HepG2 (cell line): ENCODE results near the gene RPAP2. TPM values are rescaled to one million over a fixed set of nuclear protein-coding genes. Genes with fewer than 3 reads are reported as not detected.

Experiments
- ARNT2 ChIP-seq: sonication (generic); formaldehyde crosslinking; IDR thresholded peaks from 2 replicates; pipeline ENCODE4 v1.8.0; 2022; ENCODE audit warnings: mild to moderate bottlenecking, low read depth, missing genetic modification reagents, moderate library complexity
- EED ChIP-seq: sonication (generic); formaldehyde crosslinking; IDR thresholded peaks from 2 replicates; pipeline ENCODE4 v1.5.0; 2020; ENCODE audit warnings: mild to moderate bottlenecking, missing genetic modification reagents
- FOXO1 ChIP-seq: sonication (generic); formaldehyde crosslinking; IDR thresholded peaks from 2 replicates; pipeline ENCODE4 v1.4.0; 2020; ENCODE audit warnings: missing genetic modification reagents
- GFI1 ChIP-seq: sonication (generic); formaldehyde crosslinking; IDR thresholded peaks from 2 replicates; pipeline ENCODE4 v1.5.0; 2020; ENCODE audit warnings: missing genetic modification reagents, mild to moderate bottlenecking, borderline replicate concordance
- HNRNPL ChIP-seq: fragments of 200-400 bp; formaldehyde crosslinking; IDR thresholded peaks from 2 replicates; pipeline ENCODE4 v1.6.1; 2017; ENCODE audit warnings: mild to moderate bottlenecking, low read depth, low read length
- HOXA3 ChIP-seq: sonication (generic); formaldehyde crosslinking; IDR thresholded peaks from 2 replicates; pipeline ENCODE4 v1.5.0; 2020; ENCODE audit warnings: missing genetic modification reagents
- HOXA7 ChIP-seq: sonication (generic); formaldehyde crosslinking; IDR thresholded peaks from 2 replicates; pipeline ENCODE4 v1.8.1; 2022; ENCODE audit warnings: mild to moderate bottlenecking, missing genetic modification reagents, moderate library complexity
- KDM3A ChIP-seq: IDR thresholded peaks from 2 replicates; pipeline ENCODE4 v1.6.1; 2018; ENCODE audit warnings: low read depth, missing compliant biosample characterization
- KMT2B ChIP-seq: IDR thresholded peaks from 2 replicates; pipeline ENCODE4 v1.6.1; 2016; ENCODE audit warnings: missing genetic modification reagents, missing compliant biosample characterization
- LCORL ChIP-seq, 2 experiments: fragments of 450-650 bp in 1 of 2; sonication (generic) in 1 of 2; formaldehyde crosslinking in 1 of 2; IDR thresholded peaks; 2 replicates each; pipeline versions ENCODE4 v1.5.0 to v1.6.1; 2017 to 2020; ENCODE audit warnings: antibody characterized with exemption in 1 of 2, missing genetic modification reagents in 1 of 2
- PLRG1 ChIP-seq: fragments of 450-650 bp; conservative IDR thresholded peaks from 2 replicates; pipeline ENCODE4 v1.6.1; 2016
- RBM22 ChIP-seq: fragments of 200-400 bp; formaldehyde crosslinking; optimal IDR thresholded peaks from 2 replicates; pipeline ENCODE3; 2017; ENCODE audit warnings: mild to moderate bottlenecking, low read length, moderate library complexity
- SPEN ChIP-seq: sonication (generic); formaldehyde crosslinking; IDR thresholded peaks from 2 replicates; pipeline ENCODE4 v1.5.1; 2020; ENCODE audit warnings: low read depth, mild to moderate bottlenecking, missing genetic modification reagents
- THAP11 ChIP-seq: IDR thresholded peaks from 2 replicates; pipeline ENCODE4 v1.6.1; 2016; ENCODE audit warnings: missing biosample characterization, missing genetic modification reagents
- ZFP36L2 ChIP-seq: sonication (generic); formaldehyde crosslinking; IDR thresholded peaks from 2 replicates; pipeline ENCODE4 v1.4.0; 2020; ENCODE audit warnings: missing genetic modification reagents
- ZNF382 ChIP-seq: sonication (generic); formaldehyde crosslinking; IDR thresholded peaks from 2 replicates; pipeline ENCODE4 v1.5.0; 2020; ENCODE audit warnings: missing genetic modification reagents, mild to moderate bottlenecking, borderline replicate concordance
- ZNF577 ChIP-seq: sonication (generic); formaldehyde crosslinking; IDR thresholded peaks from 2 replicates; pipeline ENCODE4 v1.4.0; 2020; ENCODE audit warnings: mild to moderate bottlenecking, low read depth, missing genetic modification reagents, borderline replicate concordance
- polyA plus RNA-seq, 8 experiments: library from polyadenylated mRNA; depleted of rRNA in 3 of 8; stranded (reverse) in 7 of 8; unstranded in 1 of 8; fragments of >200 nt; fragmentation: Illumina TruSeq in 4 of 8; extraction: Trizol in 4 of 8; gene quantifications; 2 replicates each; pipeline versions ENCODE4 v1.2.1 to v1.2.3, GENCODE V29; 2011 to 2016; ENCODE audit warnings: low read depth in 4 of 8, missing spikeins in 1 of 8, mixed read lengths in 1 of 8; ENCODE audit not compliant: insufficient read depth in 1 of 8
- total RNA-seq, 5 experiments: library from RNA; depleted of rRNA; stranded (reverse); fragments of >200 nt; fragmentation: Illumina TruSeq; extraction: Trizol; gene quantifications; 2 replicates each; pipeline ENCODE4 v1.2.3, GENCODE V29; 2016; ENCODE audit warnings: low read depth in 1 of 5
- TF ChIP-seq, protein P1 (sequence below): sonication (generic); formaldehyde crosslinking; IDR thresholded peaks from 2 replicates; pipeline ENCODE4 v1.8.0; 2022; ENCODE audit warnings: missing genetic modification reagents, mild to moderate bottlenecking, borderline replicate concordance
- TF ChIP-seq, protein P2 (sequence below): sonication (generic); formaldehyde crosslinking; IDR thresholded peaks from 2 replicates; pipeline ENCODE4 v1.4.0; 2020; ENCODE audit warnings: mild to moderate bottlenecking, low read depth, missing genetic modification reagents
- TF ChIP-seq, protein P3 (sequence below): sonication (generic); formaldehyde crosslinking; IDR thresholded peaks from 2 replicates; pipeline ENCODE4 v1.8.0; 2022; ENCODE audit warnings: low read depth, missing genetic modification reagents
- TF ChIP-seq, protein P4 (sequence below): sonication (generic); formaldehyde crosslinking; conservative IDR thresholded peaks from 2 replicates; pipeline ENCODE4 v1.4.0; 2020; ENCODE audit warnings: missing genetic modification reagents
- TF ChIP-seq, protein P5 (sequence below): IDR thresholded peaks from 2 replicates; pipeline ENCODE4 v1.6.1; 2018; ENCODE audit warnings: missing genetic modification reagents

Gene RPAP2
- total and polyA plus RNA-seq, 2 of the 13 experiments (the other 11 are each of a cell fraction or from before 2014, with no cell fraction given): 10.0 to 34.8 TPM

DNA sequence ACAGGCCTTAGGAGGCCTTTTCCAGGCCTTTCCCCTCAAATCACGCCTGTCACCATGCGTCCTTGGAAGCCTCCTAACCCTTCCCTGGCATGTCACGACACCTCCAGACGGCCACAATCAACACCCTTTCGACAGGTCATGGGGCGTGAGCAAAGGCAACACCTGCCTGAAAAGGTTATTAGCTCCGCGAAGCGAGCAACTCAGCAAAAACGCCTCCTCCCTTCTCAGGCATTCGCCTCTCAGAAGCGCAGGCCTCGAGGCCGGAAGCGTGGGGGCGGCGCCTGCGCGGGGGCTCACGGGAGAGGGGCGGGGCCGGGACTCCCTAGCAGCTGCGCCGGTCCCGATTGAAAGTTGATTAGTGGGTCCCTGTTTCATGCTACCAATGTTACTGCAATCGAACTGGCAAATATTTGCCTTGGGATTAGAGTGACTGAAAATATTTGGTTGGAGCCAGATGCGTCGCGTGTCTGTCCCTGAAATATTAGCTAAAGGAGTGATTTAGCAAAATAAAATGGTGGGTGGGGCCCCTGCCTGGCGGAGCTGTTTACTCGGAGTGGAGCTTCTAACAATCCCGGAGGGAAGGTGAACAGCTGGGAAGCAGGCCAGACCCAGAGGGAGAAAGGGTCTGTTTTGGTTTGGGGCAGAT lies 143.0 kb downstream of the RPAP2 start (continued):
- TF ChIP-seq, protein P1, sequence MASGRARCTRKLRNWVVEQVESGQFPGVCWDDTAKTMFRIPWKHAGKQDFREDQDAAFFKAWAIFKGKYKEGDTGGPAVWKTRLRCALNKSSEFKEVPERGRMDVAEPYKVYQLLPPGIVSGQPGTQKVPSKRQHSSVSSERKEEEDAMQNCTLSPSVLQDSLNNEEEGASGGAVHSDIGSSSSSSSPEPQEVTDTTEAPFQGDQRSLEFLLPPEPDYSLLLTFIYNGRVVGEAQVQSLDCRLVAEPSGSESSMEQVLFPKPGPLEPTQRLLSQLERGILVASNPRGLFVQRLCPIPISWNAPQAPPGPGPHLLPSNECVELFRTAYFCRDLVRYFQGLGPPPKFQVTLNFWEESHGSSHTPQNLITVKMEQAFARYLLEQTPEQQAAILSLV (CRISPR knock-in tag): peak; percentile 91; the same call in 1 of the 2 replicates
- TF ChIP-seq KMT2B (peak; percentile 73; the same call in 1 of the 2 replicates), KDM3A (CRISPR knock-in tag) (peak; percentile 41; the same call in 1 of the 2 replicates), HNRNPL (0 out of 2 replicates have a peak, but pooled peaks have one; percentile 32), ARNT2 (CRISPR knock-in tag) (no peak; the same call in 1 of the 2 replicates), HOXA3 (CRISPR knock-in tag) (peak; percentile 78; the same call in 1 of the 2 replicates), THAP11 (CRISPR knock-in tag) (peak; percentile 85), ZNF577 (peak; percentile 44; the same call in 1 of the 2 replicates), HOXA7 (CRISPR knock-in tag) (no peak), RBM22 (no peak), EED (peak; percentile 86; the same call in 1 of the 2 replicates), PLRG1 (no peak), FOXO1 (CRISPR knock-in tag) (peak; percentile 89), GFI1 (CRISPR knock-in tag) (peak; percentile 99), ZNF382 (no peak), LCORL (IDR thresholded peaks at IDR 0.05) (peak; percentile 90), LCORL (CRISPR knock-in tag; IDR thresholded peaks at IDR 0.05) (no peak; the same call in 1 of the 2 replicates), SPEN (CRISPR knock-in tag) (peak; percentile 92; the same call in 1 of the 2 replicates), ZFP36L2 (CRISPR knock-in tag) (0 out of 2 replicates have a peak, but pooled peaks have one; percentile 83)
- TF ChIP-seq, protein P2, sequence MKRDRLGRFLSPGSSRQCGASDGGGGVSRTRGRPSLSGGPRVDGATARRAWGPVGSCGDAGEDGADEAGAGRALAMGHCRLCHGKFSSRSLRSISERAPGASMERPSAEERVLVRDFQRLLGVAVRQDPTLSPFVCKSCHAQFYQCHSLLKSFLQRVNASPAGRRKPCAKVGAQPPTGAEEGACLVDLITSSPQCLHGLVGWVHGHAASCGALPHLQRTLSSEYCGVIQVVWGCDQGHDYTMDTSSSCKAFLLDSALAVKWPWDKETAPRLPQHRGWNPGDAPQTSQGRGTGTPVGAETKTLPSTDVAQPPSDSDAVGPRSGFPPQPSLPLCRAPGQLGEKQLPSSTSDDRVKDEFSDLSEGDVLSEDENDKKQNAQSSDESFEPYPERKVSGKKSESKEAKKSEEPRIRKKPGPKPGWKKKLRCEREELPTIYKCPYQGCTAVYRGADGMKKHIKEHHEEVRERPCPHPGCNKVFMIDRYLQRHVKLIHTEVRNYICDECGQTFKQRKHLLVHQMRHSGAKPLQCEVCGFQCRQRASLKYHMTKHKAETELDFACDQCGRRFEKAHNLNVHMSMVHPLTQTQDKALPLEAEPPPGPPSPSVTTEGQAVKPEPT (CRISPR knock-in tag): peak; percentile 78; the same call in 1 of the 2 replicates
- TF ChIP-seq, protein P3, sequence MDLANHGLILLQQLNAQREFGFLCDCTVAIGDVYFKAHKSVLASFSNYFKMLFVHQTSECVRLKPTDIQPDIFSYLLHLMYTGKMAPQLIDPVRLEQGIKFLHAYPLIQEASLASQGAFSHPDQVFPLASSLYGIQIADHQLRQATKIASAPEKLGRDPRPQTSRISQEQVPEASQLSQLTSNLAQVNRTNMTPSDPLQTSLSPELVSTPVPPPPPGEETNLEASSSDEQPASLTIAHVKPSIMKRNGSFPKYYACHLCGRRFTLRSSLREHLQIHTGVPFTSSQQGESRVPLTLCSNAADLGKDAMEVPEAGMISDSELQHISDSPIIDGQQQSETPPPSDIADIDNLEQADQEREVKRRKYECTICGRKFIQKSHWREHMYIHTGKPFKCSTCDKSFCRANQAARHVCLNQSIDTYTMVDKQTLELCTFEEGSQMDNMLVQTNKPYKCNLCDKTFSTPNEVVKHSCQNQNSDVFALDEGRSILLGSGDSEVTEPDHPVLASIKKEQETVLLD: peak; percentile 59; the same call in 1 of the 2 replicates
- TF ChIP-seq, protein P4, sequence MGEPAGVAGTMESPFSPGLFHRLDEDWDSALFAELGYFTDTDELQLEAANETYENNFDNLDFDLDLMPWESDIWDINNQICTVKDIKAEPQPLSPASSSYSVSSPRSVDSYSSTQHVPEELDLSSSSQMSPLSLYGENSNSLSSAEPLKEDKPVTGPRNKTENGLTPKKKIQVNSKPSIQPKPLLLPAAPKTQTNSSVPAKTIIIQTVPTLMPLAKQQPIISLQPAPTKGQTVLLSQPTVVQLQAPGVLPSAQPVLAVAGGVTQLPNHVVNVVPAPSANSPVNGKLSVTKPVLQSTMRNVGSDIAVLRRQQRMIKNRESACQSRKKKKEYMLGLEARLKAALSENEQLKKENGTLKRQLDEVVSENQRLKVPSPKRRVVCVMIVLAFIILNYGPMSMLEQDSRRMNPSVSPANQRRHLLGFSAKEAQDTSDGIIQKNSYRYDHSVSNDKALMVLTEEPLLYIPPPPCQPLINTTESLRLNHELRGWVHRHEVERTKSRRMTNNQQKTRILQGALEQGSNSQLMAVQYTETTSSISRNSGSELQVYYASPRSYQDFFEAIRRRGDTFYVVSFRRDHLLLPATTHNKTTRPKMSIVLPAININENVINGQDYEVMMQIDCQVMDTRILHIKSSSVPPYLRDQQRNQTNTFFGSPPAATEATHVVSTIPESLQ: 0 out of 2 replicates have a peak, but pooled peaks have one; percentile 46
- TF ChIP-seq, protein P5, sequence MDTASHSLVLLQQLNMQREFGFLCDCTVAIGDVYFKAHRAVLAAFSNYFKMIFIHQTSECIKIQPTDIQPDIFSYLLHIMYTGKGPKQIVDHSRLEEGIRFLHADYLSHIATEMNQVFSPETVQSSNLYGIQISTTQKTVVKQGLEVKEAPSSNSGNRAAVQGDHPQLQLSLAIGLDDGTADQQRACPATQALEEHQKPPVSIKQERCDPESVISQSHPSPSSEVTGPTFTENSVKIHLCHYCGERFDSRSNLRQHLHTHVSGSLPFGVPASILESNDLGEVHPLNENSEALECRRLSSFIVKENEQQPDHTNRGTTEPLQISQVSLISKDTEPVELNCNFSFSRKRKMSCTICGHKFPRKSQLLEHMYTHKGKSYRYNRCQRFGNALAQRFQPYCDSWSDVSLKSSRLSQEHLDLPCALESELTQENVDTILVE: peak; percentile 90
